Measurements from ENCODE around the gene MZB1.

Gene MZB1

DNA sequence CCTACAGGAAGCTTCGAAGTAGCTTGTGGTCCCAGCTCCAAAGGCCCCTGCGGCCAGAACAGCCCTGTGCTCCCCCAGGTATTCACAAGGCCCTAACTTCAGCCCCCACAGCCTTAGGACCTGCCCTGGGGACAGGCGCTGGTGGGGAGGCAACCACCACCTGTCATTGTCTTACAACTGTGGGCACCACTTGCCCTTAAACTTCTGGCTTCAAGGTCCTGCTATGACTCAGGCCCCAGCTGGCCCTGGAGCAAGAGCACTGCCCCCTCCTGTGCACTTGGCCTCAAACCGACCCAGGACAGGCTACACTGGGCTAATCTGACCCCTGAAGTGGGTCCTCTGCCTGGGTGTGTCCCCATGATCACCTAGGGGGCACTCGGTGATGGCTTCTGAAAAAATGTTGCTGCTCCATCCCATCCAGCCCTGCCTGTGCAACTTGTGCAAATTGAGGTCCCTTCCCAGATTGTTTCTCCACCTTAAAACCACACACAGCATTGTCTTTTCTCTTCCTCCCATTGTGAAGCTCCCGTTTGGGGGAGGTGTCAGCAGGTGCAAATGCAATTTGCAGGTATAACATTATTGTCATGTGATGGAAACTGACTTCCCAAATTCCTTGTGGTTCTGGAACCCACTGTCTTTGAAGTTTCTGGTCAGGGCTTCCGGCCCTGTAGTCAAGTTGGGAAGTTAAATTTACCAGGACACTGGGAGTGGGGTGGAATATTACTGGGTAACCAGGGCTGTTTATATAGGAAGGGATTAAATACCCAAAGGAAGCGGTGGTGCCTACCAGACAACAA lies 6.3 kb upstream of the MZB1 start:
- DNase-seq (ENCODE audit: low spot score): no peak
- peak overlapping the region; percentile 30 for H3K27ac ChIP-seq
- ChIA-PET POLR2A (ENCODE audit: low non-redundant PET) (no interaction called here), CTCF (interaction anchor here (0.6 to 0.8 kb wide), 4 partner anchors 88 to 359 kb away, joined by 3 to 6 read pairs (median 4); no protein-coding TSS in a partner anchor)
- TF ChIP-seq, protein P1, sequence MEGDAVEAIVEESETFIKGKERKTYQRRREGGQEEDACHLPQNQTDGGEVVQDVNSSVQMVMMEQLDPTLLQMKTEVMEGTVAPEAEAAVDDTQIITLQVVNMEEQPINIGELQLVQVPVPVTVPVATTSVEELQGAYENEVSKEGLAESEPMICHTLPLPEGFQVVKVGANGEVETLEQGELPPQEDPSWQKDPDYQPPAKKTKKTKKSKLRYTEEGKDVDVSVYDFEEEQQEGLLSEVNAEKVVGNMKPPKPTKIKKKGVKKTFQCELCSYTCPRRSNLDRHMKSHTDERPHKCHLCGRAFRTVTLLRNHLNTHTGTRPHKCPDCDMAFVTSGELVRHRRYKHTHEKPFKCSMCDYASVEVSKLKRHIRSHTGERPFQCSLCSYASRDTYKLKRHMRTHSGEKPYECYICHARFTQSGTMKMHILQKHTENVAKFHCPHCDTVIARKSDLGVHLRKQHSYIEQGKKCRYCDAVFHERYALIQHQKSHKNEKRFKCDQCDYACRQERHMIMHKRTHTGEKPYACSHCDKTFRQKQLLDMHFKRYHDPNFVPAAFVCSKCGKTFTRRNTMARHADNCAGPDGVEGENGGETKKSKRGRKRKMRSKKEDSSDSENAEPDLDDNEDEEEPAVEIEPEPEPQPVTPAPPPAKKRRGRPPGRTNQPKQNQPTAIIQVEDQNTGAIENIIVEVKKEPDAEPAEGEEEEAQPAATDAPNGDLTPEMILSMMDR (conservative IDR thresholded peaks at IDR 0.05; ENCODE audit: low read depth): no peak

DNA sequence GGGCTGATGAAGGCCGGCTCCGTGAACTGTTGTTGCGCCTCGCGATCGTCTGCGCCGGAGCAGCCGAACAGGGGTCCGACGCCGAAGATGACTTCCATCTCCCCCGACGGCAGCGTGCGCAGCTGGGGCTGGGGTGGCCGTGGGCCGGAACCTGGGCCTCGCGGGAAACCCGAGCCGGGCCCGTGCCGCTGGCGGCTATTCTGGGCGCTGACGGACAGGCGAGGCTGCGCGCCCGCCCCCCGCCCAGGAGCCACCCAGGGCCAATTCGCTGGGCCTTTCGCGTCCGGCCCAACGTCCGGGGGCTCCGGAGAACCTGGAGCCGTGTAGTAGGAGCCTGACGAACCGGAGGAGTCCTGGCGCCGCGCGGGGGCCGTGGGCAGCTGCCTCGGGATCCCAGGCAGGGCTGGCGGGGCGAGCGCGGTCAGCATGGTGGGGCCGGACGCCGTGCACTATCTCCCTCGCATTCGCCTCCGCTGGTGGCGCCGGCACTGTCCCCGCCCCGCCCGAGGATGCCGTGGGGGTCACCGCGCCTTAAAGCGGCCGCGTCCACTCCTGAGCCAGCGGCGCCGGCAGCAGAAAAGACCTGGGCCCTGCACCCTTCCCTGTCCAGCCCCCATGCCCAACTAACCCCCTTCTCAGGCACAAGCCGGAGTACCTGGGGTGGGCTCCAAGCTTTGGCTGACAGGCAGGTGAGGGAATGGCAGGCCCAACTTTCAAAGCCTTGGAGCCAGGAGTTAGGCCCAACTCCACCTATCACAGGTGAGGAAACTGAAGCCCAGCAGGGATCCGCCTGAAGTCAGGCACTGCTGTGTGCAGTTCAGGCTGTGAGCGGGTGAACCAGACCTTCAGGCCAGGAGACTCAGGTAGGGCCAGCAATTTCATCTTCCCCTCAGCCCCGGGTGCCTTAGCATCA lies 5.2 kb upstream of the MZB1 start, which contains the start of gene PROB1:
TSS of gene PROB1 (minus strand) at position 451 of the 913 bp plus-strand sequence. CDS start at position 428, 23 bp downstream.
- TF ChIP-seq, protein P1 (conservative IDR thresholded peaks at IDR 0.05; ENCODE audit: low read depth): no peak
- DNase-seq (ENCODE audit: low spot score): no peak
- ChIA-PET POLR2A (ENCODE audit: low non-redundant PET) (no interaction called here), CTCF (no interaction called here)
- peak within 1 kb of the TSS; percentile 30 for H3K27ac ChIP-seq

DNA sequence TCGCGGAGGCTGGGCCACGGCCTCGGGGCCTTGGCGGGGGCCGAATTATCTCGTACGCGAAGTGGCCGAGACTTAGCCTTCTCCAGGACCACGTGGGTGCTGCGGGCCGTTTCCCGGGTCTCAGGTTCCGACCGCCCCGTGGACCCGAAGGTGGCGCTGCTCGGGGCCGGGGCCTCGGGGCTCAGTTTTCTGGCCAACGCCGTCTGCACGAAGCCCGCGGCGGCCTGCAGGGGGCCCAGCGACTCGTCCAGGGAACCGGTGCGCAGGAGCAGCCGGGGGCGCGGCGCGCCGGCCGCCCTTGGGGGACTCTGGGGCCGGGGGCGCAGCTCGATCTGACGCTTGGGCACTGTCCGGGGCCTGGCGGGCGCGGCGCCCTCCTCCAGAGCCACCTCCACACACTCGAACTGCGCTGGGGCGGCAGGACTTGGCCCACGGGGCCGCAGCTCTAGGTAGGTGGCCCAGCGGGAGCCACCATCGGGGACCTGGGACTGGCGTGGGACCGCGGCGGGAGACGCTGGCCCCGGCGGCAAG lies 4.5 kb upstream of the MZB1 start:
- CTCF ChIA-PET: no interaction called here
- TF ChIP-seq, protein P1 (conservative IDR thresholded peaks at IDR 0.05; ENCODE audit: low read depth): no peak
- no peak for DNase-seq (ENCODE audit: low spot score)
- no peak overlapping the region for H3K27ac ChIP-seq
- POLR2A ChIA-PET (ENCODE audit: low non-redundant PET): no interaction called here

DNA sequence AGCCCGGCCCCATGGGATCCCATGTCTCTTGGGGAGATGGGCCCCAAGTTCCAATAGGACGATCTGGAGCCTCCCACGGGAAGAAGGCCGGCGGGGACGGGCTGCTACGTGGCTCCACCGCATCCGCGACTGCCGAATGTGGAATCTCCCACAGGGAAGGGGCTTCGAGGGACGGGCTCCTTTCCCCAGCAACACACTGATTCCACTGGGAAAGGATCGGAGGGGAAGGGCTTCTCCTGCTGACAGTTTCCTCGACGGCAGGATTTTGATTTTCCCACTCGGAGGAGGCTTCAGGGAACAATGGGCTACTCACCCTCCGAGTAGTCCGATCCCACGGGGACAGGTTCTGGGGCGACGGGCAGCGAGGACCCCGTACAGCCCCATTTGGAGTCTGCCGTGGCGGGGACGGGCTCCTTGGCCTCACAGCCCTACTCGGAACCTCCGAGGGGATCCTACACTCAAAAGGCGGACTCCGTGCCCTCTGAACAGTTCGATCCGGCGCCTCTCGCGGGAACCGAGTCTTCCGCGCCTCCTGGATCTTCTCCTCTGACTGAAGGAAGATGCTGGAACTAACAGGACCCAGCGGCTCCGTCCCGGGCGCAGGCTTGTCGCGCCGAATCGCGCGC lies 3.9 kb upstream of the MZB1 start:
- DNase-seq (ENCODE audit: low spot score): no peak
- ChIA-PET POLR2A (ENCODE audit: low non-redundant PET) (no interaction called here), CTCF (no interaction called here)
- H3K27ac ChIP-seq: no peak overlapping the region
- TF ChIP-seq, protein P1 (conservative IDR thresholded peaks at IDR 0.05; ENCODE audit: low read depth): no peak

DNA sequence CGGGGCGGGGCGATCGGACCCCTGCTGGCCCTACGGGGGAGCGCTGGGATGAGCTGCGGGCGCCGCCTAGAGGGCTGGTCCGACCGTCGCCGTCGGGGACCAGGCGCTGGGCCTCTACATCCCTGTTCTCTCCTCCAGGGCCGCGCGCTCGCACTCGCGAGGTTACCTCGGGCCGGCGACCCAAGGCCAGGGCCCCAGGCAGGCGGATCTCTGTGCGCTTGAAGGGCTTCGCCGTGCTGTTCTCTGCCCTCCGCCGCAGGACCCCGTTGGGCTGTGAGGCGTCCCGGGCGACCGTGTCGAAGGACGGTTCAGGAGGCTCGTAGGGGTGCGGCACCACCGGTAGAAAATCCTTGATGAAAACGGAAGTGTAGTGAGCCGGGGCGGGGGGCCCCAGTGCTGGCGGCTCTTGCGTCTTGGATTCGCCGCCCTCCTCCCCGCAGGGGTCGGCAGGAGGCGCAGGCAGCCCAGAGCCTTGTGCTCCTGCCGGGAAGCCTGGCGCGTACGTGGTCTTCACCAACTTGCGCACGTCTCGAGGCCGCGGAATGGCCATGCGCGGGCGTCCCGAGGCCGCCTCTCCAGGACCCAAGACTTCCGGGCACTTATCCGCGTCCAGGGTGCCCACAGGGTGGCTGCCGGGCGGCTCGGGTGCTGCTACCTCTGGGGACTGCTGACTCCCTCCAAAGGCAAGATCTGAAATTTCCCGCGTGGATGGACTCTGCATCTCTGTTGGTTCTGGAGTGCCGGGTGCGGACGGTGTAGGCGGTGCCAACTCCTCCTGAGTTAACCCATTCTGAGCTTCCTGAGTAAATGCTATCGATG lies 3.2 kb upstream of the MZB1 start:
- CTCF ChIA-PET: interaction anchor here (1.0 kb wide), 1 partner anchor 82 kb away, joined by 3 read pairs; no protein-coding TSS in a partner anchor
- POLR2A ChIA-PET (ENCODE audit: low non-redundant PET): no interaction called here
- no peak overlapping the region for H3K27ac ChIP-seq
- DNase-seq (ENCODE audit: low spot score): peak; percentile 64
- TF ChIP-seq, protein P1 (conservative IDR thresholded peaks at IDR 0.05; ENCODE audit: low read depth): no peak
